HG03439 (cell line): ENCODE measurements around the gene OR2L5.

ENCODE experiments used
- ATAC-seq: cut with Tn5 transposase; IDR thresholded peaks from one replicate; pipeline ENCODE4 v1.9.1; 2021; ENCODE audit warnings: mild to moderate bottlenecking, moderate library complexity; ENCODE audit not compliant: unreplicated experiment

OR2L5 gene, protein sequence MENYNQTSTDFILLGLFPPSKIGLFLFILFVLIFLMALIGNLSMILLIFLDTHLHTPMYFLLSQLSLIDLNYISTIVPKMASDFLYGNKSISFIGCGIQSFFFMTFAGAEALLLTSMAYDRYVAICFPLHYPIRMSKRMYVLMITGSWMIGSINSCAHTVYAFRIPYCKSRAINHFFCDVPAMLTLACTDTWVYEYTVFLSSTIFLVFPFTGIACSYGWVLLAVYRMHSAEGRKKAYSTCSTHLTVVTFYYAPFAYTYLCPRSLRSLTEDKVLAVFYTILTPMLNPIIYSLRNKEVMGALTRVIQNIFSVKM

DNA sequence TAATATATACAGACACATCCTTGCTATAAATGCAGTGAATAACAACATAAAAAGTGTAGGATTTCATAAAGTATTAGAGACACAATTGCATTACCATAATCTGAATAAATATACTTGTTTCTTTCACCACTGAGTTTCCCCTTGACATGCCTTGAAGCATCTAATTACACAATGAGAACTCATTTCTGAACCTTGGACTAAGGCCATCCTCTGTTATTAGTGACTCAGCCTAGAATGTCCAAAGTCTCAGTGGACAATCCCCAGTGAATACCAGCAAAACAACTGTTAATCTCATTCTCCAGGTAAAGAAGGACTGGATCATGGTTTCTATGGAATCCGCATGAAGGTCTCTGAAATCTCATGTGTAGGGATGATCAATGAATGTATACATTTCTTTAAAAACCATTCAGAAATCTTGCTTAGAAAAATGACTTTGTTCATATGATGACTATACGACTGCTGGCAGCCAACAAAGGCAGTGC, at the start of gene OR2L5:
Gene OR2L5, plus strand, starts transcription at position 432 of the 482 bp plus-strand sequence. CDS start 8,288 bp downstream, outside the sequence.
- no peak for ATAC-seq

GRCh38 chr1:247964933-247965332, 48.5 kb upstream of the OR2L5 start, which contains the start of gene OR2AK2:
TSS of gene OR2AK2 (plus strand) at chr1:247965233. CDS start at chr1:247965377, 144 bp downstream.
- no peak for ATAC-seq

GRCh38 chr1:247966532-247967204, 46.8 kb upstream of the OR2L5 start:
- ATAC-seq, result no peak

GRCh38 chr1:247992986-247993385, 20.5 kb upstream of the OR2L5 start:
- ATAC-seq, result no peak

DNA sequence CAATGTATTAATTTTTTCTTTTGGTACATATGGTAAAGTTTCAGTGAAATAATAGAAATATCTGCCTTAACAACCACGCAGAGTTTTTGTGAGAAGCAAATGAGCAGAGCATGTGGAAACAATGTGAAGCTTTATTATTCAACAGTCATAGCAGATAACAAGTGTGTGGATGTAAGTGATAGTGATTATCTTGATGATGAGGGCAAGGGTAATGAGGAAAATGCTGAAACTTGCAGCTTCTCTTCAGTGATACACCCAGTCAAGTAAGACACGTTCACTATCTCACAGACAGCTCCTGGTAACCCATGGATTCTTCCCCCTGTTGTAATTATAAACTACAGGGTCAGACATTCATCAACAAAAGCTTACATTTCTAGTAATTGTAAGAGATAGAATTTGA, 14.6 kb upstream of the OR2L5 start:
- no peak for ATAC-seq

GRCh38 chr1:248000169-248000568, 13.3 kb upstream of the OR2L5 start:
- no peak for ATAC-seq

GRCh38 chr1:248007778-248008177, 5.7 kb upstream of the OR2L5 start:
- ATAC-seq, result no peak

GRCh38 chr1:248009681-248010080, 3.8 kb upstream of the OR2L5 start:
- no peak for ATAC-seq

- no peak for ATAC-seq
These were observed 2.3 kb downstream of the OR2L5 start for GRCh38 chr1:248015803-248016202.

- ATAC-seq, result no peak
These were observed 16.3 kb downstream of the OR2L5 start, which contains the start of gene OR2L2 for GRCh38 chr1:248029770-248030169. TSS of gene OR2L2 (plus strand) at chr1:248030070. CDS start at chr1:248038268, 8,198 bp downstream.

GRCh38 chr1:248045209-248045608, 31.7 kb downstream of the OR2L5 start:
- ATAC-seq, result no peak

GRCh38 chr1:248046536-248046935, 33.1 kb downstream of the OR2L5 start, which contains the start of gene OR2L3:
TSS of gene OR2L3 (plus strand) at chr1:248046836. CDS start at chr1:248060682, 13,846 bp downstream.
- ATAC-seq, result no peak

GRCh38 chr1:248047008-248047407, 33.5 kb downstream of the OR2L5 start:
- no peak for ATAC-seq

DNA sequence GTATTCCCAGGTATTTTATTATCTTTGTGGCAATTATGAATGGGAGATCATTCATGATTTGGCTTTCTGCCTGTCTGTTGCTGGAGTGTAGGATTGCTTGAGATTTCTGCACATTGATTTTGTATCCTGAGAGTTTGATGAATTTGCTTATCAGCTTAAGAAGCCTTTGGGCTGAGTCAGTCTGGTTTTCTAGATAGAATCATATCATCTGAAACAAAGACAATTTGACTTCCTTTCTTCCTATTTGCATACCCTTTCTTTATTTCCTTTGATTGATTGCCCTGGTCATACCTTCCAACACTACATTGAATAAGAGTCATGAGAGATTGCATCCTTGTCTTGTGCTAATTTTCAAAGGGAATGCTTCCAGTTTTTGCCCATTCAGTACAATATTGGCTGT, 41.2 kb downstream of the OR2L5 start:
- ATAC-seq, result no peak

DNA sequence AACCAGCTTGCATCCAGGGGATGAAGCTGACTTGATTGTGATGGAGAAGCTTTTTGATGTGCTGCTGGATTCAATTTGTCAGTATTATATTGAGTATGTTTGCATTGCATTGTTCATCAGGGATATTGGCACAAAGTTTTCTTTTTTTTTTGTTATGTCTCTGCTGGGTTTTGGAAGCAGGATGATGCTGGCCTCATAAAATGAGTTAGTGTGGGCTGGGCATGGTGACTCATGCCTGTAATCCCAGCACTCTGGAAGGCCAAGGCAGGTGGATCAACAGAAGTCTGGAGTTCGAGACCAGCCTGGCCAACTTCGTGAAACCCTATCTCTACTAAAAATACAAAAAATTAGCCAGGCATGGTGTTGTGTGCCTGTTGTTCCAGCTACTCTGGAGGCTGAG, 41.8 kb downstream of the OR2L5 start:
- no peak for ATAC-seq

- no peak for ATAC-seq
These were observed 51.6 kb downstream of the OR2L5 start for GRCh38 chr1:248065071-248065470.

GRCh38 chr1:248065604-248066003, 52.1 kb downstream of the OR2L5 start:
- no peak for ATAC-seq
